DOHH2 (cell line): ENCODE data around the gene DIP2C.

Source experiments
- H3F3A ChIP-seq: fragments of 200-600 bp; sonication (generic), shearing (Covaris generic); 2 replicates; pipeline ENCODE4 v1.6.0; 2016; ENCODE audit warnings: antibody characterized with exemption, mild to moderate bottlenecking; ENCODE audit not compliant: control insufficient read depth, insufficient read depth
- H3K27ac ChIP-seq: fragments of 200-600 bp; sonication (generic); 2 replicates; pipeline ENCODE4 v1.5.1; 2014; ENCODE audit warnings: low read depth, mild to moderate bottlenecking, low read length, moderate library complexity
- H3K27me3 ChIP-seq: fragments of 200-600 bp; sonication (generic); 2 replicates; pipeline ENCODE4 v1.6.1; 2014; ENCODE audit warnings: mild to moderate bottlenecking, low read length, mixed read lengths; ENCODE audit not compliant: control insufficient read depth
- H3K36me3 ChIP-seq: fragments of 200-600 bp; sonication (generic); 2 replicates; pipeline ENCODE4 v1.6.1; 2014; ENCODE audit warnings: mild to moderate bottlenecking, low read length, moderate library complexity, mixed read lengths; ENCODE audit not compliant: control insufficient read depth
- H3K4me1 ChIP-seq: fragments of 200-600 bp; sonication (generic); 2 replicates; pipeline ENCODE4 v1.6.1; 2014; ENCODE audit warnings: mild to moderate bottlenecking, low read length, mixed read lengths; ENCODE audit not compliant: control insufficient read depth
- H3K4me2 ChIP-seq: fragments of 200-600 bp; sonication (generic); 2 replicates; pipeline ENCODE4 v1.6.0; 2014; ENCODE audit warnings: mild to moderate bottlenecking, low read length, moderate library complexity
- H3K4me3 ChIP-seq: fragments of 200-600 bp; sonication (generic); 2 replicates; pipeline ENCODE4 v1.5.1; 2014; ENCODE audit warnings: mild to moderate bottlenecking, low read length, mixed read lengths
- H3K79me2 ChIP-seq: fragments of 200-600 bp; sonication (generic); 2 replicates; pipeline ENCODE4 v1.6.1; 2014; ENCODE audit warnings: mild to moderate bottlenecking, low read length, mixed read lengths; ENCODE audit not compliant: control insufficient read depth
- H3K9me2 ChIP-seq: fragments of 200-600 bp; sonication (generic); replicated peaks from 2 replicates; pipeline ENCODE4 v1.6.1; 2014; ENCODE audit warnings: mild to moderate bottlenecking, low read length, mixed read lengths; ENCODE audit not compliant: control insufficient read depth
- H3K9me3 ChIP-seq: fragments of 200-600 bp; sonication (generic); 2 replicates; pipeline ENCODE4 v1.6.1; 2014; ENCODE audit warnings: antibody characterized with exemption, low read length, mixed read lengths; ENCODE audit not compliant: control insufficient read depth, insufficient read depth
- H4K20me1 ChIP-seq: fragments of 200-600 bp; sonication (generic); 2 replicates; pipeline ENCODE4 v1.6.0; 2014; ENCODE audit warnings: low read depth, mild to moderate bottlenecking, antibody characterized with exemption, low read length, moderate library complexity; ENCODE audit not compliant: control insufficient read depth, insufficient read depth
- CTCF ChIP-seq: fragments of 200-600 bp; sonication (generic); IDR thresholded peaks from one replicate; pipeline ENCODE4 v1.5.1; 2014; ENCODE audit warnings: antibody characterized with exemption, mild to moderate bottlenecking, low read depth, low read length; ENCODE audit not compliant: poor library complexity, severe bottlenecking
- EZH2phosphoT487 ChIP-seq: fragments of 200-600 bp; sonication (generic); IDR thresholded peaks from 2 replicates; pipeline ENCODE4 v1.6.1; 2017; ENCODE audit warnings: borderline replicate concordance, mild to moderate bottlenecking, antibody characterized with exemption, low read length, moderate library complexity, mixed read lengths

DIP2C gene

DNA sequence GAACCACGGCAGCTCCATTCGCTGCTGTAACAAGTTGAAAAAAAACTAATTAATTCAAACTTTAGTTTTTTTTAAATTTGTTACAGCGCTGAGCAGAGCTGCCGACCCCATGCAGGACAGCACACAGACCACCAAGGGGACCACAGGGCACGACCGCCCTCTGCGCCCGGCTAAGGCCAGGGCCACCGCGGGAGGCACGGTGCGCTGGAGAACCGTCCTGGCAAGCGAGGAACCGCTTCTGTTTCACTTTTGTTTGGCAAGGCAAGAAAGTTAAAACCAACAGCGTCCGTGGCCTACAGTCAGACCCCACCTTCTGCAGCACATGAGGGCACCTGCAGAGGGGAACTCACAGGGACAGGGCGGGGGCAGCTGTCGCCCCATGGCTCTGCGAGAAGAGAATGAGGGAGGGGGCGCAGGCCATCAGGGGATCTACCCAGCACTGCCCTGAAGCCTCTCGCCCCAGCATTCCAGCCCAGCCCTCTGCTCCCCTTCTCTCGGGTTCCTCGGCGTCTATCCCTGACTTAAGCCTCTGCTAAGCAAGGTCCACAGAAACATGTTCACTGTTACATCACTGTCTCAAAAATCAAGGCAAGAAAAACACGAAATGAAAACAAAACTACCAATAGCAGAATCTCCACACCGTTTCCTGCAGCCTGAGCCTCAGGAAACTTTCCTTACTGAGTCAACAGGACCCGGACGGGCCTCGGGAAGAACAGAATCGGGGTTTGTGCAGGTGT, 204.4 kb downstream of the DIP2C start:
- Histone ChIP-seq H3K4me1 (peaks cover 9% of the 10 kb centered on the region), H3K27me3 (no peaks in the 10 kb centered on the region), H3K36me3 (peaks cover 61% of the 10 kb centered on the region), H3K27ac (no peak overlapping the region), H3K9me3 (no peaks in the 10 kb centered on the region), H4K20me1 (no peaks in the 10 kb centered on the region), H3F3A (no peaks in the 10 kb centered on the region), H3K4me2 (peak overlapping the region; percentile 30), H3K9me2 (no peaks in the 10 kb centered on the region), H3K79me2 (peaks cover 43% of the 10 kb centered on the region), H3K4me3 (peak overlapping the region; percentile 10)
- TF ChIP-seq EZH2phosphoT487 (no peak), CTCF (no peak)

DNA sequence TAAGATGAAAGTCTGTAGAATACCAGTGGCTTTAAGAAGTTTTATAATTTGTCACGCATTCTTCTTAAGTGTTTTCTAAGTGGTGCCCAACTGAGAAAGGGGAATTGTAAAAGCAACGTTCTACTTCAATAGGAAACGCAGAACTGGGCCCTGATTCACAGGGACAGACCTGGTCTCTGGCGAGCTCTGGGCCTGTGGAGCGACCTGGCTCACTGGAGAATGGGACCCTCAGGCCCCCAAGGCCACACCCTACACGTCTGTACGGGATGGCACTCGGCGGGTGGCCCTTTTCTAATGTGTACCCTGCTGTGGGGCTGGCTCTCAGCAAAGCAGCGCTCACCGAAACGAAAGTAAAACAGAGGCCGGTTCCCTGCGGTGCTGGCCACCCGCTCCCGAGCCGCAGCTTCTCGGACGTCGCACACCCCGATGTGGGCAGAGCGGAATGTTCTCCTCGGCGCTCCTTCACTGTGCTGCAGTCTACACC, 205.0 kb downstream of the DIP2C start:
- no peaks in the 10 kb centered on the region for H3K27me3 ChIP-seq
- H3K79me2 ChIP-seq: peaks cover 43% of the 10 kb centered on the region
- TF ChIP-seq CTCF: no peak
- no peak for TF ChIP-seq EZH2phosphoT487
- peak overlapping the region; percentile 30 for H3K4me2 ChIP-seq
- peak overlapping the region; percentile 10 for H3K4me3 ChIP-seq
- H3K9me3 ChIP-seq: no peaks in the 10 kb centered on the region
- no peaks in the 10 kb centered on the region for H3F3A ChIP-seq
- H4K20me1 ChIP-seq: no peaks in the 10 kb centered on the region
- H3K9me2 ChIP-seq: no peaks in the 10 kb centered on the region
- H3K36me3 ChIP-seq: peaks cover 63% of the 10 kb centered on the region
- no peak overlapping the region for H3K27ac ChIP-seq
- peaks cover 9% of the 10 kb centered on the region for H3K4me1 ChIP-seq

GRCh38 chr10:483261-483660, 206.2 kb downstream of the DIP2C start:
- Histone ChIP-seq H3K79me2 (peaks cover 31% of the 10 kb centered on the region), H3K9me2 (no peaks in the 10 kb centered on the region), H3K4me3 (no peak overlapping the region), H3K4me1 (peaks cover 9% of the 10 kb centered on the region), H3K9me3 (no peaks in the 10 kb centered on the region), H3K4me2 (no peak overlapping the region), H3F3A (no peaks in the 10 kb centered on the region), H3K27me3 (no peaks in the 10 kb centered on the region), H4K20me1 (no peaks in the 10 kb centered on the region), H3K27ac (no peak overlapping the region), H3K36me3 (peaks cover 70% of the 10 kb centered on the region)
- TF ChIP-seq EZH2phosphoT487 (no peak), CTCF (no peak)
